GM21786 (cell line): ENCODE measurements around the gene ACR.
A peak's percentile ranks its signal among the peaks of the same experiment; 100 is the strongest.
"Not testable (repeated sequence)": the region's sequence is repeated elsewhere in the genome, so short reads cannot be mapped to it uniquely, and the experiment has no call there.

Source experiments
- ATAC-seq: cut with Tn5 transposase; IDR thresholded peaks from one replicate; pipeline ENCODE4 v1.9.1; 2021; ENCODE audit not compliant: unreplicated experiment

Gene ACR

GRCh38 chr22:50761829-50762228 is 23.8 kb downstream of the ACR start:
- not testable (repeated sequence) for ATAC-seq

- ATAC-seq: not testable (repeated sequence)
Measured at GRCh38 chr22:50764288-50764687, 26.3 kb downstream of the ACR start.

- ATAC-seq: not testable (repeated sequence)
Measured at GRCh38 chr22:50775132-50775531, 37.1 kb downstream of the ACR start.

GRCh38 chr22:50777631-50778030 is 39.6 kb downstream of the ACR start:
- not testable (repeated sequence) for ATAC-seq

- not testable (repeated sequence) for ATAC-seq
Measured at GRCh38 chr22:50780244-50780643, 42.2 kb downstream of the ACR start.

GRCh38 chr22:50782253-50782652 is 44.2 kb downstream of the ACR start:
- ATAC-seq: not testable (repeated sequence)

- peak; percentile 94 for ATAC-seq
Measured at GRCh38 chr22:50783033-50783879, 45.3 kb downstream of the ACR start, which contains the start of gene RABL2B. Gene RABL2B (minus strand): TSS chr22:50783636. CDS start chr22:50782294, 1,342 bp downstream.

GRCh38 chr22:50783880-50784276 is 45.9 kb downstream of the ACR start:
- peak; percentile 14 for ATAC-seq

- not testable (repeated sequence) for ATAC-seq
Measured at GRCh38 chr22:50785289-50785688, 47.3 kb downstream of the ACR start.

GRCh38 chr22:50786936-50787335 is 48.9 kb downstream of the ACR start:
- not testable (repeated sequence) for ATAC-seq
